Measurements from ENCODE around the gene ZNF641. TPM values are rescaled to one million over a fixed set of nuclear protein-coding genes. Genes with fewer than 3 reads are reported as not detected.
"Not testable (repeated sequence)": the region's sequence is repeated elsewhere in the genome, so short reads cannot be mapped to it uniquely, and the experiment has no call there.

The ZNF641 gene
- total RNA-seq, 2 experiments from 2014 or later, result 3.5 to 6.0 TPM

- Mint-ChIP-seq H3K4me1 (ENCODE audit: low read depth) (no peaks in the 10 kb centered on the region), H3K9me3 (no peaks in the 10 kb centered on the region), H3K27me3 (ENCODE audit: low read depth) (no peaks in the 10 kb centered on the region), H3K4me3 (no peak overlapping the region), H3K36me3 (ENCODE audit: low read depth) (no peaks in the 10 kb centered on the region), H3K27ac (no peak overlapping the region)
- DNase-seq, result no peak
- intact Hi-C loops (cut with micrococcal nuclease), result loop anchor here (10.0 kb wide), 1 partner anchor 71 kb away; no protein-coding TSS in a partner anchor
- CTCF ChIA-PET, result interaction anchor here (1.0 kb wide), 1 partner anchor 264 kb away, joined by 3 read pairs; no protein-coding TSS in a partner anchor
Measured at GRCh38 chr12:48356041-48356768, 5.5 kb upstream of the ZNF641 start.

- intact Hi-C loops (cut with micrococcal nuclease), result loop anchor here (10.0 kb wide), 1 partner anchor 67 kb away; no protein-coding TSS in a partner anchor
- no peak for DNase-seq
Measured at GRCh38 chr12:48352157-48352760, 1.5 kb upstream of the ZNF641 start.

DNA sequence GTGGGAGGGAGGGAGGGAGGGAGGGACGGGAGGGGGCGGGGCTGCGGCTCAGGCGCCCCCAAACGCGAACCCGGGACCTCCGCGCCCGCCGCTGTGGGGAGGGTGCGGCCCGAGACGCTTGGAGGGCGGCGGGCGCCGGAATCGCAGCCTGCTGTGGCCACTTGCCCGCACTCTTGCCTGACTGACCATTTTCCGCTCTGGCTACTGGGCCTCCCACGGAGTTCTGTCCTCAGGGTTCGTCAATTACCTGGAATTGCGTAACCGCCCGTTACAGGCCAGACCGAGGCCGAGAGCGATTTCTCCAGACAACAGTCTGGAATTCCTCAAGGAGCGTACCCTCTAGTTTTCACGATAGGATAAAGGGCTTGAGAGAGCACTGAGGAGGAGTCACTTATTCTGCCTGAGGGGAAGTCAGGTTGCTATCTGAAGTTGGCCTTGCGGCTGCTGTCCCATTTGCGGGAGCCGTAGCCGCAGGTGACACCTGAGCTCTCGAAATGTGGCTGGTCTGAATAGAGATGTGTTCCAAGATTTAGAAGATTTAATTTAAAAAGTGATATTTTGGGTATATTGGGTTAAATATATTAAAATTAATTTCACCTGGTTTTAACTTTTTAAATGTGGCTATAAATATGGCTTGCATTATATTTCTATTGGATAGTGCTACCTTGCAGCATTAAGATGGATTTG, 446 bp upstream of the ZNF641 start:
- Mint-ChIP-seq H3K4me3 (peak overlapping the region; percentile 75), H3K4me1 (ENCODE audit: low read depth) (peaks cover 20% of the 10 kb centered on the region), H3K27me3 (ENCODE audit: low read depth) (no peaks in the 10 kb centered on the region), H3K27ac (peak overlapping the region; percentile 50), H3K36me3 (ENCODE audit: low read depth) (peaks cover 8% of the 10 kb centered on the region), H3K9me3 (no peaks in the 10 kb centered on the region)
- intact Hi-C loops (cut with micrococcal nuclease), result loop anchor here (2.0 to 10.0 kb wide), 3 partner anchors 66 to 644 kb away; partner anchors contain the start of gene RPAP3
- DNase-seq, result no peak
- CTCF ChIA-PET, result no interaction called here

More at GRCh38 chr12:48352157-48352760, 1.5 kb upstream of the ZNF641 start:
- H3K4me1 Mint-ChIP-seq (ENCODE audit: low read depth), result peaks cover 16% of the 10 kb centered on the region
- no peak overlapping the region for H3K4me3 Mint-ChIP-seq
- H3K9me3 Mint-ChIP-seq, result no peaks in the 10 kb centered on the region
- no peaks in the 10 kb centered on the region for H3K27me3 Mint-ChIP-seq (ENCODE audit: low read depth)
- CTCF ChIA-PET, result no interaction called here
- H3K27ac Mint-ChIP-seq, result no peak overlapping the region
- H3K36me3 Mint-ChIP-seq (ENCODE audit: low read depth), result peaks cover 6% of the 10 kb centered on the region

DNA sequence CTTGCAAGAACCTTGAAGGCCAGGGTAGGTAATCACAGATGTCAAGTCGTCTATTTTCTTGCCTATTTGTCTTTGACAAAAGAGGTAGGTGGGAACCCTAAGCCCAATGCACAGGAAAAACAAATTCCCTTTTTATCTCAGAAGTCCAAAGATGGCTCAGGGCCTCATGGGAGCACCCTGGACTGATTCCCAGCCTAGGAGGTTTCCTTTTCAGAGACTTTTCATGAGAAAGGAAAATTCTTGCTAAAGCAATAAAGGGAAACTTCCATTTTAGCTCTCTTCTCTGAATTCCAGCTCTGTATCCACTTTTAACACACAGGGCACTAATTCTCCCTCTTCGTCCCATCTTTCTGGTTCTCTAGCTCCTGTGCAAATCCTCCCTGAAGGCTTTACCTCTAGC, 1.2 kb downstream of the ZNF641 start:
- CTCF ChIA-PET, result interaction anchor here (0.6 to 1.2 kb wide), 2 partner anchors 268 to 867 kb away, joined by 3 to 5 read pairs; no protein-coding TSS in a partner anchor

DNA sequence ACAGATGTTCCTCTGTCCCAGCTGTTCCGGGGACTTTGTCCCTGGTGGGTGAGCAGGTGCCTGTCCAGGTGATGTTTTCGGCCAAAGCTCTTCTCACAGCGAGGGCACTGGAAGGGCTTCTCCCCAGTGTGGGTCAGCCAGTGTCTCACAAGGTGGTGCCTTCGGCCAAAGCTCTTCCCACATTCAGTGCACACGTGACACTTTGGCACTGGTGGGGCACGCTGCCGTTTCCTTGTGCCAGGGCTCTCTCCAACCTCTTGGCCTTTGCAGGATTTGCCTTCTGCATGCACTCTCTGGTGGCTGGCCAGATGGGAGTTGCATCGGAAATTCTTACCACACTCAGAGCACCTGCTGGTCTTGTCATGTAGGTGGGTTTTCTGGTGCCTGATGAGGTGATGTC, 7.7 kb downstream of the ZNF641 start:
- Mint-ChIP-seq H3K4me3 (no peak overlapping the region), H3K27me3 (ENCODE audit: low read depth) (no peaks in the 10 kb centered on the region), H3K36me3 (ENCODE audit: low read depth) (peaks cover 55% of the 10 kb centered on the region), H3K9me3 (peaks cover 9% of the 10 kb centered on the region), H3K27ac (no peak overlapping the region), H3K4me1 (ENCODE audit: low read depth) (peaks cover 20% of the 10 kb centered on the region)
- intact Hi-C loops (cut with micrococcal nuclease), result no loop called here
- DNase-seq, result no peak
- CTCF ChIA-PET, result no interaction called here

More for the DNA sequence above, 1.2 kb downstream of the ZNF641 start:
- Mint-ChIP-seq H3K9me3 (no peaks in the 10 kb centered on the region), H3K4me1 (ENCODE audit: low read depth) (peaks cover 27% of the 10 kb centered on the region), H3K27ac (peak overlapping the region; percentile 16), H3K4me3 (peak overlapping the region; percentile 91), H3K27me3 (ENCODE audit: low read depth) (no peaks in the 10 kb centered on the region), H3K36me3 (ENCODE audit: low read depth) (peaks cover 23% of the 10 kb centered on the region)
- intact Hi-C loops (cut with micrococcal nuclease), result loop anchor here (5.0 kb wide), 1 partner anchor 242 kb away; the partner anchor contains the start of gene SENP1
- DNase-seq, result no peak

GRCh38 chr12:48340943-48341342, 9.8 kb downstream of the ZNF641 start:
- peaks cover 11% of the 10 kb centered on the region for H3K9me3 Mint-ChIP-seq
- intact Hi-C loops (cut with micrococcal nuclease), result no loop called here
- DNase-seq, result no peak
- CTCF ChIA-PET, result interaction anchor here (1.3 kb wide), 1 partner anchor 142 kb away, joined by 5 read pairs; no protein-coding TSS in a partner anchor
- no peaks in the 10 kb centered on the region for H3K27me3 Mint-ChIP-seq (ENCODE audit: low read depth)
- H3K36me3 Mint-ChIP-seq (ENCODE audit: low read depth), result peaks cover 51% of the 10 kb centered on the region
- no peak overlapping the region for H3K4me3 Mint-ChIP-seq
- no peak overlapping the region for H3K27ac Mint-ChIP-seq
- peaks cover 12% of the 10 kb centered on the region for H3K4me1 Mint-ChIP-seq (ENCODE audit: low read depth)

DNA sequence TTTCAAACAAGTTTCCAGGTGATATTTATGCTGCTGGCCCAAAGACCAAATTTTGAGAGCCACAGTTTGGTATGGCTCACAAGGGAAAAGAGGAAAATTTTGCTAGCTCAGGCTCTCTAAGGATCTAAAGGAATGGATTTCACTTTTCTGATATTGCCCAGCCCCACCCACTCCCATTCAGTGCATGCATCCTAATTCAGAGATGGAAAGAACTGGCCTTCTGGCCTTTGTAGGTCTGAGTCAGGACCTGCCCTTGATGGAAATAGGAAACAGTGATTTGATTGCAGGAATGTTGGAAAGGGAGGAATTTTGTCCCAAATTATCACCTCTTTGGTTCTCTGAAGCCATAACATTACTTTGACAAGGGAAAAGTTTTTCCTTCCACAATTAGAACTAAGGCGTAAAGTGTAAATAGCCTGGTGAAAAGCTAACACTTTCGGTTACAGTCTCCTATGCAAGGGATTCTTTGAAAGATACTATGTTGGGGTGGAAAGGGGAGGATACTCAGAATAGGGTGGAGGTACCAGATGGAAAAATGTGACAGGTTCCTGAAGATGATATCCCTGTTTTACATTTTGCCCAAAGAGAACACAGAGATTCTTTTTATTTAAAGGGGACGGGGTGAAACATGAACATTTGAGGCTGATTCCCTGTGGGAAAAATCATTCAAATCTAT, 11.1 kb downstream of the ZNF641 start:
- Mint-ChIP-seq H3K27ac (no peak overlapping the region), H3K36me3 (ENCODE audit: low read depth) (peaks cover 38% of the 10 kb centered on the region), H3K4me1 (ENCODE audit: low read depth) (peaks cover 13% of the 10 kb centered on the region), H3K4me3 (no peak overlapping the region), H3K9me3 (peaks cover 11% of the 10 kb centered on the region), H3K27me3 (ENCODE audit: low read depth) (no peaks in the 10 kb centered on the region)
- intact Hi-C loops (cut with micrococcal nuclease), result no loop called here
- no peak for DNase-seq
- CTCF ChIA-PET, result interaction anchor here (0.5 to 0.6 kb wide), 2 partner anchors 56 to 251 kb away, joined by 3 to 5 read pairs; no protein-coding TSS in a partner anchor

DNA sequence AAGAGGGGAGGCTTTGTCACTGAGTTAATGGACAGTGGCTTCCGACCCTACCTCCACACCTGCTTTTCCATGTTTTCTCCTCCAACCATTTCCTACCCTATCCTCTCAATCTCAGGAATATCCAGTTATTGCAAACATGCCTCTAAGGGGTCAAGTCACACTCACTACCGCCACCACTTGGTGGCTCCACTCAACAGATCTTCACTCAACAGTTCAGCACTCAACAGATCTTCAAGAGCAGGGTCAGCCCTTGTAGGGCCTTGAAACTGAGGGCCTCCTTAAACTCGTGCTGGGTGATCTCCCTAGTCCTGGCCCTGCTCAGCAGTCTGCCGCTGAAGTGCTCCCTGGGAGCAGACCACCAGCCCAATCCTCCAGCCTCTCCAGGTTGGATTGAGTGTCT, 14.2 kb downstream of the ZNF641 start:
- H3K27ac Mint-ChIP-seq, result no peak overlapping the region
- intact Hi-C loops (cut with micrococcal nuclease), result no loop called here

GRCh38 chr12:48336061-48336460, 14.7 kb downstream of the ZNF641 start:
- CTCF ChIA-PET, result no interaction called here
- Mint-ChIP-seq H3K36me3 (ENCODE audit: low read depth) (peaks cover 15% of the 10 kb centered on the region), H3K4me1 (ENCODE audit: low read depth) (peaks cover 9% of the 10 kb centered on the region), H3K27me3 (ENCODE audit: low read depth) (no peaks in the 10 kb centered on the region), H3K9me3 (peaks cover 4% of the 10 kb centered on the region), H3K4me3 (no peak overlapping the region), H3K27ac (no peak overlapping the region)
- no peak for DNase-seq
- intact Hi-C loops (cut with micrococcal nuclease), result no loop called here

More for the DNA sequence above, 14.2 kb downstream of the ZNF641 start:
- CTCF ChIA-PET, result no interaction called here
- Mint-ChIP-seq H3K4me1 (ENCODE audit: low read depth) (peaks cover 9% of the 10 kb centered on the region), H3K4me3 (no peak overlapping the region), H3K27me3 (ENCODE audit: low read depth) (no peaks in the 10 kb centered on the region), H3K9me3 (peaks cover 6% of the 10 kb centered on the region), H3K36me3 (ENCODE audit: low read depth) (peaks cover 16% of the 10 kb centered on the region)
- no peak for DNase-seq

DNA sequence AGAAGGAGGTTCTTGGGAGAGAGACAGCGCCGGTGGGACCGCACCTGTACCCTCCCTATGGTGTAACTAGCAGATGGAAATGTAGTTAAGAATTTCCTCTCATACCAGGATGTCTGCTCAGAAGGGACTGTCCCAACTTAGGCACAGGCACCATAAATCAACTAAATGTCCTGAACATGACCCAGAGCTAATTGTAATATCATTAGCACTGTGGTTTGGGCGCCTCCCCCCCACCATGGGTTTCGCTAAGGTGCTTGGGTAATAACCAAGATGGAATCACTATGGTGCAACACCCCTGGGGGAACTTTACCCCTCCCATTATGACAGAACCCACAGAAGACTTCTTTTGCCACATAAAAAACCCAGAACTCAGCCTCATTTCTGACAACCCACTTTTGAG, 15.9 kb downstream of the ZNF641 start:
- no peak overlapping the region for H3K27ac Mint-ChIP-seq
- peaks cover 5% of the 10 kb centered on the region for H3K36me3 Mint-ChIP-seq (ENCODE audit: low read depth)
- CTCF ChIA-PET, result no interaction called here
- H3K4me1 Mint-ChIP-seq (ENCODE audit: low read depth), result peaks cover 10% of the 10 kb centered on the region
- intact Hi-C loops (cut with micrococcal nuclease), result no loop called here
- no peaks in the 10 kb centered on the region for H3K27me3 Mint-ChIP-seq (ENCODE audit: low read depth)
- peaks cover 1% of the 10 kb centered on the region for H3K9me3 Mint-ChIP-seq
- H3K4me3 Mint-ChIP-seq, result no peak overlapping the region
- peak; percentile 60 for DNase-seq

- H3K27me3 Mint-ChIP-seq (ENCODE audit: low read depth); DNase-seq; H3K4me3 Mint-ChIP-seq; H3K27ac Mint-ChIP-seq; H3K4me1 Mint-ChIP-seq (ENCODE audit: low read depth); H3K9me3 Mint-ChIP-seq; H3K36me3 Mint-ChIP-seq (ENCODE audit: low read depth); CTCF ChIA-PET; intact Hi-C loops (cut with micrococcal nuclease): not testable (repeated sequence)
Measured at GRCh38 chr12:48333680-48334079, 17.0 kb downstream of the ZNF641 start.

DNA sequence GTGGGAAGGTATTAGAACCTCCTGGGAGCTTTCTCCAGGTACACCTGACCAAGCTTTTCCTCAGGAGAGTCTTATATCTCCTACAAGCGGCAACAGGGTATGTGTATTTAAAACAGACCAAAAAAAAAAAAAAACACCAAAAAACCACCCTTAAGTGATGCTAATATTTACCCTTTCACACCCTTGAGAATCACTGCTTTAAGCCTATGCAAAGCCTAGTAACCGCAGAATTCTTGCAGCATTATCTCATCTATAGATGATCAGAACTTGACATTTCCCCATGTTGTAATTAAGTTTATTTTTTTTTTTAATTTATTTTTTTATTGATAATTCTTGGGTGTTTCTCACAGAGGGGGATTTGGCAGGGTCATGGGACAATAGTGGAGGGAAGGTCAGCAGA, 19.3 kb downstream of the ZNF641 start:
- CTCF ChIA-PET, result no interaction called here
- Mint-ChIP-seq H3K27ac (no peak overlapping the region), H3K4me3 (no peak overlapping the region), H3K36me3 (ENCODE audit: low read depth) (no peaks in the 10 kb centered on the region), H3K4me1 (ENCODE audit: low read depth) (peaks cover 10% of the 10 kb centered on the region), H3K27me3 (ENCODE audit: low read depth) (no peaks in the 10 kb centered on the region), H3K9me3 (no peaks in the 10 kb centered on the region)
- no peak for DNase-seq
- intact Hi-C loops (cut with micrococcal nuclease), result no loop called here
